K562 (cell line): ENCODE measurements around the gene PPFIA3. TPM values are rescaled to one million over a fixed set of nuclear protein-coding genes. Genes with fewer than 3 reads are reported as not detected.

Experiments
- CC2D1A ChIP-seq: fragments of 450-650 bp; IDR thresholded peaks from 2 replicates; pipeline ENCODE4 v1.6.1; 2017; ENCODE audit warnings: mild to moderate bottlenecking
- ESRRA ChIP-seq: fragments of 450-650 bp; IDR thresholded peaks from 2 replicates; pipeline ENCODE4 v1.6.1; 2014; ENCODE audit warnings: low read depth, mild to moderate bottlenecking, moderate library complexity, borderline replicate concordance
- ETV6 ChIP-seq, 3 experiments: fragments of 150-350 bp in 1 of 3; sonication (generic) in 1 of 3; formaldehyde crosslinking in 1 of 3; IDR thresholded peaks; 2 replicates each; pipeline versions ENCODE4 v1.6.1 to v1.8.0; 2014 to 2022; ENCODE audit warnings: borderline replicate concordance in 2 of 3, low read depth in 2 of 3, antibody characterized with exemption in 1 of 3, low read length in 1 of 3, mild to moderate bottlenecking in 1 of 3, missing genetic modification reagents in 1 of 3
- FOXM1 ChIP-seq, 2 experiments: fragments of 450-650 bp in 1 of 2; sonication (generic) in 1 of 2; formaldehyde crosslinking in 1 of 2; IDR thresholded peaks; 2 replicates each; pipeline versions ENCODE4 v1.6.1 to v1.9.0; 2017 to 2022; ENCODE audit warnings: low read depth in 2 of 2, mild to moderate bottlenecking in 2 of 2, missing genetic modification reagents in 1 of 2, moderate library complexity in 1 of 2
- GTF2A2 ChIP-seq: IDR thresholded peaks from 2 replicates; pipeline ENCODE4 v1.6.1; 2016; ENCODE audit warnings: mild to moderate bottlenecking, missing genetic modification characterization, missing compliant biosample characterization
- KDM5B ChIP-seq: fragments of 200-600 bp; sonication (generic); IDR thresholded peaks from 2 replicates; pipeline ENCODE4 v1.6.1; 2012; ENCODE audit warnings: low read depth, mild to moderate bottlenecking, moderate library complexity, low read length, control low read depth, inconsistent platforms; ENCODE audit not compliant: insufficient replicate concordance
- MBD2 ChIP-seq: sonication (generic); IDR thresholded peaks from 2 replicates; pipeline ENCODE4 v1.6.1; 2016; ENCODE audit warnings: low read depth, borderline replicate concordance
- NFE2 ChIP-seq: IDR thresholded peaks from 2 replicates; pipeline ENCODE4 v1.6.1; 2014; ENCODE audit warnings: antibody characterized with exemption, low read depth
- PCBP1 ChIP-seq: fragments of 200-400 bp; formaldehyde crosslinking; IDR thresholded peaks from 2 replicates; pipeline ENCODE4 v1.6.1; 2018; ENCODE audit warnings: mild to moderate bottlenecking, low read depth, low read length; ENCODE audit not compliant: poor library complexity, severe bottlenecking
- RBM15 ChIP-seq: fragments of 200-400 bp; formaldehyde crosslinking; IDR thresholded peaks from 2 replicates; pipeline ENCODE4 v1.6.1; 2018; ENCODE audit warnings: mild to moderate bottlenecking, low read length, moderate library complexity; ENCODE audit not compliant: insufficient read depth
- ZNF395 ChIP-seq: fragments of 200-800 bp; sonication (Bioruptor generic); IDR thresholded peaks from 2 replicates; pipeline ENCODE4 v1.6.1; 2017; ENCODE audit warnings: missing genetic modification characterization, missing compliant biosample characterization
- ZNF431 ChIP-seq: sonication (generic); formaldehyde crosslinking; IDR thresholded peaks from 2 replicates; pipeline ENCODE4 v1.8.0; 2022; ENCODE audit warnings: mild to moderate bottlenecking, missing genetic modification reagents
- ZNF512 ChIP-seq: IDR thresholded peaks from 2 replicates; pipeline ENCODE4 v1.6.1; 2016; ENCODE audit warnings: missing genetic modification characterization, missing compliant biosample characterization
- ZNF518B ChIP-seq: fragments of 250-450 bp; sonication (Bioruptor Pico); IDR thresholded peaks from 2 replicates; pipeline ENCODE4 v1.5.0; 2021; ENCODE audit warnings: mild to moderate bottlenecking, moderate library complexity
- ZNF584 ChIP-seq: fragments of 200-800 bp; sonication (Bioruptor generic); IDR thresholded peaks from 2 replicates; pipeline ENCODE4 v1.6.1; 2016; ENCODE audit warnings: low read depth, mild to moderate bottlenecking, missing genetic modification characterization, missing compliant biosample characterization
- ZNF639 ChIP-seq, 2 experiments: fragments of 200-800 bp in 1 of 2; sonication (Bioruptor generic) in 1 of 2; sonication (generic) in 1 of 2; formaldehyde crosslinking in 1 of 2; IDR thresholded peaks in 1 of 2; conservative IDR thresholded peaks in 1 of 2; 2 replicates each; pipeline versions ENCODE4 v1.5.0 to v1.6.1; 2016 to 2020; ENCODE audit warnings: missing compliant biosample characterization in 1 of 2, missing genetic modification characterization in 1 of 2, missing genetic modification reagents in 1 of 2
- ZNF766 ChIP-seq: fragments of 200-800 bp; sonication (Bioruptor generic); conservative IDR thresholded peaks from 2 replicates; pipeline ENCODE4 v1.6.1; 2016; ENCODE audit warnings: missing genetic modification characterization, missing compliant biosample characterization
- polyA plus RNA-seq, 8 experiments: library from polyadenylated mRNA; depleted of rRNA in 4 of 8; stranded (reverse) in 5 of 8; unstranded in 3 of 8; fragments of >200 nt; fragmentation: Nextera tagmentation in 2 of 8; fragmentation: Illumina TruSeq in 1 of 8; extraction: Ambion mirVana in 2 of 8; extraction: Trizol in 1 of 8; gene quantifications; 2 replicates each; pipeline versions ENCODE4 v1.2.1 to v1.2.3, GENCODE V29; 2011 to 2014; ENCODE audit warnings: inconsistent platforms in 1 of 8, missing spikeins in 1 of 8
- total RNA-seq, 7 experiments: library from RNA; depleted of rRNA in 6 of 7; stranded (reverse); fragments of >200 nt in 6 of 7; fragmentation: Illumina TruSeq in 2 of 7; extraction: Trizol in 2 of 7; gene quantifications; 2 replicates each; pipeline versions ENCODE4 v1.2.1 to v1.2.3, GENCODE V29; 2011 to 2021; ENCODE audit warnings: low replicate concordance in 1 of 7

The PPFIA3 gene
- total and polyA plus RNA-seq, 9 of the 15 experiments (the other 6 are each of a cell fraction or from before 2014, with no cell fraction given) = 0.10 to 53.0 (median 17.6) TPM

- TF ChIP-seq ZNF512 (tag) (no peak), ETV6 (IDR thresholded peaks at IDR 0.05; ENCODE audit: borderline replicate concordance in 1 of 2, low read depth in 2 of 2, low read length in 1 of 2) (no peak), ETV6 (CRISPR knock-in tag; IDR thresholded peaks at IDR 0.05; ENCODE audit: borderline replicate concordance) (no peak), ZNF639 (CRISPR knock-in tag; conservative IDR thresholded peaks at IDR 0.05 in 1 of 2, IDR thresholded peaks at IDR 0.05 in 1 of 2) (no peak), MBD2 (no peak), PCBP1 (no peak), RBM15 (no peak), ZNF584 (CRISPR knock-in tag) (0 out of 2 replicates have a peak, but pooled peaks have one; percentile 29), ZNF766 (CRISPR knock-in tag) (no peak), ESRRA (no peak), CC2D1A (no peak), ZNF518B (CRISPR knock-in tag) (no peak), NFE2 (no peak), ZNF431 (no peak), ZNF395 (CRISPR knock-in tag) (no peak), GTF2A2 (no peak), KDM5B (no peak), FOXM1 (IDR thresholded peaks at IDR 0.05; ENCODE audit: low read depth) (no peak), FOXM1 (CRISPR knock-in tag; IDR thresholded peaks at IDR 0.05; ENCODE audit: low read depth) (no peak)
These were observed 36.5 kb downstream of the PPFIA3 start (continued) for GRCh38 chr19:49155820-49156346.
